ENCODE data around the gene EPB41L2.
"Not testable (repeated sequence)": the region's sequence is repeated elsewhere in the genome, so short reads cannot be mapped to it uniquely, and the experiment has no call there.

EPB41L2 gene

GRCh38 chr6:130829333-130829910 lies 233.6 kb downstream of the EPB41L2 start:
- no peak for DNase-seq

- DNase-seq = no peak
These were observed 235.5 kb downstream of the EPB41L2 start, which contains the start of gene SMLR1 for GRCh38 chr6:130827247-130828149. Gene SMLR1 (plus strand): TSS chr6:130827406. CDS start chr6:130827414, 8 bp downstream.

DNA sequence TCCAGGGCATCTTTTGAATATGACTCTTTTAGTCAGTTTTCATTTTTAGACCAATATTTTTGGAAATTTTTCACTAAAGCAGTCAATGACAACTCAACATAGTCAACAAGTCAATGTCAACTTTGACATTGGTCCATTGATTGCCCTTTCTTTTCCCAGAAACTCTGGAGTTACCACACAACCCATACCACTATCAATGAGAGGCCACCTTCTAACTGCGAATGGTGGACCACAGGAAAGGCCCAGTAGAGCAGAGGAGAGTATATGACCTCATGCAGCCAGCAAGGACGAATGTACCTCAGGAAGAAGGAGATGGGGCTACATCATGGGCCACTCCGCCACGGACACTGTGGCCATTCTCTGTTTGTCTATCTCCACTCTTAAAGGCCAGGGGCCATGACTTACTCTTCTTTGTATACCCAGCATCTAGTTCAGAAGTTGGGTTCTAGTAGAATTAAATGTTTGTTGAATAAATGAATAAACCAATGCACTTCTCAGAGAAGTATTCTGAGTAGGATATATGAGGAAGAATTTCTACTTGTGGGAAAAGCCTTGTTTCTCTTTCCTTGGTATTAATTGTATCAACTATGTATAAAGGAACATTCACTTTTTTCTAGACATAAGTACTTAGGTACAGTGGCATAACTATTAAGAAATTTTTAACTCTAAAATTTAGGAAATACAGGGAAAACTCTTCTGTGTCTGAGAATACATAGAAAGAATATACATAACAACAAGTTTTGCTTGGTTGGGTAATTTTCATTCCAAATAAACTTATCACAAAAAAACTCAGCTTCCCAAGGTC lies 236.4 kb downstream of the EPB41L2 start:
- no peak for DNase-seq

DNA sequence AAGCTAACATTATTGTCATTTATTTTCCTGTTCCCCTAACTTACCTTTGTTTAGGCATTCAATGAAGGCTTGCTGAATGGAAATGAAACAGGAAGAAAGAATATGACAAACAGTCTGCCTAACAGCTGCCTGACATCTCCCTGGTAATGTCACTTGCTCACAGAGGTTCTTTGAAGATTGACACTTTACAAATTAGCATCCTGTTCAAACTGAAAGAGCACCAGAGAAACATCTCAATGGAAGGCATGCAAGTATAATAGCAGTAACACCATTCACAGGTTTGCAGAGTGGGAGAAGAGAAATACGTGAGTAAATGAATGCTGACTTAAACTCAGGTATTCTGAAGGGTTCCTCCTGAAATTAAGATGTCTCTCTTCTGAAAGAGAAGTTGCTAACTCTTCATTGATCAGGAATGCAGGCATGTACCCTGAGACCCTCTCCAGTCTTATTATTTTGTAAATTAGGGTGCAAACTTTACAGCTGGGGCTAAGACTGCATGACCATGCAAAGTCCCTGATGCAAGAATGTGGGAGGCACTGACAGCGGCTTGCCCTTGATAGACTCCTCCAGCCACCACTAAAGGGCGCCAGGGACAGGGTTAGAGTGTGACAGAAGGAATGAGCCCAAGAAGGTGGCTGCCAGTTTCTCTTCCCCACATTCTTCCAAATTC lies 237.1 kb downstream of the EPB41L2 start:
- DNase-seq = no peak

DNA sequence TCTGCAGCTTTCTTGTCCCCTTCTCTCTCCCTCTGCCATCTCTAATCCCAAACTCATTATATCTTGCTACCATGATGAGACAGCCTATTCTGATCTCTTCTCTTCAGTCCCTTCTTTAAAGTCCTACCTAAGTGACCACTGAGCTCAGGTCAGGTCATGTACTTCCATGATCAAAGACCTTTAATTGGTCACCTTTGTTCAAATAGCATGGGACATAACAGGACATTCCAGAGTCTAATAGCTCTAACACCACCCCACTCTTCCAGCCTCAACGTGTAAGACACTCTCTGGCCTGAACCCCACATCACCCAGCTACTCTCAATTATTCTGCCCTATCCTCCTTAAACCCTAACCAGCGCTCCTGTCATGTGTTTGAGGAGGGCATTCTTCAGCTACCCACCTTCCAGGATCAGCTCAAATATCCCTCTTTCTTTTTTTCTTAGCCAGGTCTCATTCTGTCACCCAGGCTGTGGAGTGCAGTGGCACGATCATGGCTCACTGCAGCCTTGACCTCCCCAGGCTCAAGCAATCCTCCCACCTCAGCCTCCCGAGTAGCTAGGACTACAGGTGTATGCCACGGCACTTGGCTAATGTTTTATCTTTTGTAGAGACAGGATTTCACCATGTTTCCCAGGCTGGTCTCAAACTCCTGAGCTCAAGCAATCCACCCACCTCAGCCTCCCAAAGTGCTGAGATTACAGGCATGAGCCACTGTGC lies 237.9 kb downstream of the EPB41L2 start:
- DNase-seq = no peak

- DNase-seq = no peak
These were observed 240.3 kb downstream of the EPB41L2 start for GRCh38 chr6:130822736-130823135.

- no peak for DNase-seq
These were observed 247.6 kb downstream of the EPB41L2 start for GRCh38 chr6:130815200-130816071.

DNA sequence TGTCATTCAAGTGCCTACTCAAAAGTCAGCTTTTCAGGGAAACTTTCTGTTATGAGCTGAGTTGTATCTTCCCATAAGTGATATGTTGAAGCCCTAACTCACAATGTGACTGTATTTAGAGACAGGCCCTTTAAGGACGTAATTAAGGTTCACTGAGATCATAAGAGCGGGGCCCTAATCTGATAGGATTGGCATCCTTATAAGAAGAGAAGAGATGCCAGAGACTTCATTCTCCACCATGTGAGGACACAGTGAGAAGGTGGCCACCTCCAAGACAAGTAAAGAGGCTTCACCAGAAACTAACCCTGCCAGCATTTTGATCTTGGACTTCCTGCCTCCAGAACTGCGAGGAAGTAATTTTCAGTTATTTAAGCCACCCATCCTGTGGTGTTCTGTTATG lies 248.5 kb downstream of the EPB41L2 start:
- DNase-seq = no peak

GRCh38 chr6:130811932-130812331 lies 251.1 kb downstream of the EPB41L2 start:
- DNase-seq = no peak

DNA sequence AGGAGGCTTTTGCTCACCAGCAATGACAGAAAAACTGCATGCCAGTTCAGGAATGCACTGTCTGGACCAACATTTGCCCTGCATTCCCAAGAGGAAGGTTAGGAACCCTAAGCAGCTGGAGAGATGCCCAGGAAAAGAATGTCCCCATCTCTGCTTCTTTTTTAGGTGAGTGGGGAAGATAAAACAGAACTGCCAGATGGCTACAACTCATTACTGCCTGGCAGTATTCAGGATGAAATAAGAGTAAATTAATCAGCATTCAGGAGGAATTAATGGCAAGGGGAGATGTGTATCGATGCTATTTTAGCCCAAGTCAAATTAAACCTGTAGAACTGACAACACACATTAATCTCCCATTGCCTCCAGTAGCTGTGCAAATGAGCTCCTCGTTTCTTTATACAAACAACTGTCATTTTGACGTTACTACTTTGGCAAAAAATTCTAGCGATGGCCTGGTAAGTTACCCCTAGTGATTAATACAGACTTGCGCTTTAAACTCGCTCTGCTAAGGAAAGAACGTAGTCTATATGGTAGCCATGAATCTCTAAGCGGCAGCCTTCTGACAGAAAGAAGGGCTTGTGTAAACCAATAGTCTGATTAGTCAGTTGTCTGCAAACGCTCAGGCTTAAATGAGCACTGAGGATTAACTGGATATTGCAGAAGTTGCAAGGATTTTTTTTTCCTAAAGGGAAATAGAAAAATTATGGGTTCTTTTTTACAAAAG lies 252.6 kb downstream of the EPB41L2 start:
- no peak for DNase-seq

DNA sequence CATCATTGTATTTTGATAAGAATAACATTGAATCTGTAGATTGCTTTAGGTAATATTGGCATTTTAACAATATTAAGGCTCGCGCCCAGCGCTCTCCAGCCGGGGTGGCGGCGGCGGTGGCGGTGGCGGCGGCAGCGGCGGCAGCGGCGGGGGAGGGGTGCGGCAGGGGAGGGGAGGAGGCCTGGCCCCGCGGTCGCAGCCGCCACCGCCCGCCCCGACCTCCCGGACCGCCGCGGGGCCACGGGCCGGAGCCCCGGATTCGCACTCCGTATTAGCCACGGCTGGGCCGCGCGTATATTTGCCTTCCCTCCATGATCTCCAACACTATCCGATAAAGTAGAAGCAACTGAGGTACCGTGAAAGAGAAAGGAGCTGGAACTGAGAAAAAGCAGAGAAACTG lies 261.7 kb downstream of the EPB41L2 start:
- DNase-seq = not testable (repeated sequence)

DNA sequence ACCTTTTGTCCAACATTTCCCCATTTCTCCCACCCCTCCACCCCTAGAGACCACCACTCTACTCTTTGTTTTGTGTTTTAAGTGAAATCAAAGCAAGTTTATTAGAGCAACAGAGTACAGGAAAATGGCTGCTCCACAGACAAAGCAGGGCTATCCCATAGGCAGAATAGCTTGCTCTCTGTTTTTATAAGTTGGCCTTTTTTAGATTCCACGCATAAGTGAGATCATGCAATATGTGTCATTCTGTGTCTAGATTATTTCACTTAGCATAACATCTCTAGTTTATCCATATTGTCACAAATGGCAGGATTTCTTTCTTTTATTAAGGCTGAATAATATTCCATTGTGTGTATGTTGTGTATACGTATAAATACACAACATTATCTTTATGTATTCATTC lies 266.0 kb downstream of the EPB41L2 start:
- DNase-seq = no peak

GRCh38 chr6:130796313-130796905 lies 266.6 kb downstream of the EPB41L2 start:
- no peak for DNase-seq

DNA sequence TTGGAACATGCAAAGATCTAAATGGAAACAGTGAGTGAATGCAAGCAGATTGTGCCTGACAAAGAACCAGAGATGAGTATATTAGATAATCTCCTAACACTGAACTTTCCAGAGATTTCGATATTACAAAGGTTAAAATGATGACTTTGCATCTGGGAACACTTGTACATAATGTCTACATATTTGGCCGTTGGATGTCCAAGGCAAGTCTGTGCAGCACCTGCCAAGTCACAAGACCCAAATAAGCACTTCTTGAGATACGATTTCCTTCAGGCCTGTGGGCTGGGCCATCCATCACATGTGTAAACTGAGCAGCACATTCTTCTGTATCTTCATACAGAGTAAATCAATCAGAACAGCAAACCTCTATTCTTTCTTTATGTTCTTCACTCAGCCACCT lies 268.3 kb downstream of the EPB41L2 start:
- no peak for DNase-seq

- DNase-seq = no peak
These were observed 268.9 kb downstream of the EPB41L2 start for GRCh38 chr6:130794010-130794697.

Data from NCI-H2171 (cell line).